Adrenal gland (tissue), 12 donors: ENCODE data around the gene BDKRB1. TPM values are rescaled to one million over a fixed set of nuclear protein-coding genes. Genes with fewer than 3 reads are reported as not detected.

Experiments used
- DNase-seq, 7 donors: peaks; one replicate each; pipeline ENCODE4 v3.0.0-alpha.2; 2019 to 2020
- H3K27ac ChIP-seq, 5 donors: fragments of 200-600 bp; sonication (generic) in 4 of 5; 1 replicate in 3 of 5; 2 replicates in 2 of 5; pipeline versions ENCODE4 v1.5.1 to v1.8.0; 2016 to 2020; ENCODE audit warnings: mild to moderate bottlenecking in 1 of 5
- H3K27me3 ChIP-seq: fragments of 200-600 bp; 2 replicates; pipeline ENCODE4 v1.8.0; 2021
- H3K36me3 ChIP-seq, 2 donors: fragments of 200-600 bp; replicated peaks in 1 of 2; 1 replicate in 1 of 2; 2 replicates in 1 of 2; pipeline versions ENCODE4 v1.5.1 to v1.8.0; 2018 to 2022
- H3K4me1 ChIP-seq, 2 donors: fragments of 200-600 bp; replicated peaks in 1 of 2; 1 replicate in 1 of 2; 2 replicates in 1 of 2; pipeline versions ENCODE4 v1.5.1 to v1.8.0; 2018 to 2021
- H3K4me3 ChIP-seq, 4 donors: fragments of 200-600 bp; sonication (generic) in 3 of 4; one replicate each; pipeline ENCODE4 v1.5.1; 2016 to 2018
- H3K9me3 ChIP-seq, 3 donors: fragments of 200-600 bp; sonication (generic) in 1 of 3; replicated peaks in 1 of 3; 1 replicate in 2 of 3; 2 replicates in 1 of 3; pipeline versions ENCODE4 v1.5.1 to v1.8.0; 2016 to 2021
- POLR2A ChIP-seq, 2 donors: fragments of 450-650 bp; IDR thresholded peaks; one replicate each; pipeline ENCODE4 v1.6.1; 2017; ENCODE audit warnings: antibody characterized with exemption in 2 of 2, mild to moderate bottlenecking in 2 of 2, moderate library complexity in 1 of 2
- WGBS, 4 donors: extraction: QIAGEN DNeasy Blood & Tissue Kit in 2 of 4; methylation state at CpG; one replicate each; pipeline versions ENCODE4 v1.1.5 to v1.1.7; 2013 to 2017; 5-methylcytosine and 5-hydroxymethylcytosine counted together
- intact Hi-C, 2 donors: fragments of 100-400 bp; cut with DNase I; formaldehyde crosslinking; loops; one replicate each; pipeline versions ENCODE4 v1.14.1 to v1.15.0; 2022 to 2023
- polyA plus RNA-seq, 3 donors: library from polyadenylated mRNA; stranded (reverse); fragments of 200-250 nt in 2 of 3; fragments of 350-450 nt in 1 of 3; fragmentation: Illumina TruSeq in 1 of 3; extraction: RNeasy Lipid Tissue Mini Kit (QIAGEN cat#74804) in 1 of 3; gene quantifications; one replicate each; pipeline ENCODE4 v1.2.3, GENCODE V29; 2013 to 2014
- total RNA-seq, 9 donors: library from RNA; depleted of rRNA in 4 of 9; stranded (reverse); fragments of >200 nt in 4 of 9; fragments of 120-200 nt in 1 of 9; fragmentation: NEBNext Ultra II Directional in 1 of 9; extraction: Animal tissue kit (Norgen Biotek cat#: 25700) in 1 of 9; gene quantifications; one replicate each; pipeline versions ENCODE4 v1.1.0 to v1.2.4, GENCODE V29; 2013 to 2023
- TF ChIP-seq, protein P1 (sequence below), 6 experiments: fragments of 450-650 bp in 4 of 6; fragments of 200-600 bp in 2 of 6; sonication (generic) in 1 of 6; IDR thresholded peaks; 1 replicate in 5 of 6; 2 replicates in 1 of 6; pipeline versions ENCODE4 v1.5.1 to v1.8.0; 2016 to 2021; ENCODE audit warnings: antibody characterized with exemption in 6 of 6, mild to moderate bottlenecking in 2 of 6, moderate library complexity in 1 of 6
- donor health status: healthy with polysubstance abuse.
- donor health status: Bipolar disorder and iron deficiency.
- donor health status: DM: yes; HTN: yes; CAD: no.
- donor health status: DM: no; HTN: no; CAD: no.
- donor health status: DM: no; HTN: no; CAD: no.
- donor health status: DM: yes; HTN: yes; CAD: no.

BDKRB1 gene
- total and polyA plus RNA-seq, 12 donors = 0.25 to 0.98 (median 0.88) TPM; not detected in 9

DNA sequence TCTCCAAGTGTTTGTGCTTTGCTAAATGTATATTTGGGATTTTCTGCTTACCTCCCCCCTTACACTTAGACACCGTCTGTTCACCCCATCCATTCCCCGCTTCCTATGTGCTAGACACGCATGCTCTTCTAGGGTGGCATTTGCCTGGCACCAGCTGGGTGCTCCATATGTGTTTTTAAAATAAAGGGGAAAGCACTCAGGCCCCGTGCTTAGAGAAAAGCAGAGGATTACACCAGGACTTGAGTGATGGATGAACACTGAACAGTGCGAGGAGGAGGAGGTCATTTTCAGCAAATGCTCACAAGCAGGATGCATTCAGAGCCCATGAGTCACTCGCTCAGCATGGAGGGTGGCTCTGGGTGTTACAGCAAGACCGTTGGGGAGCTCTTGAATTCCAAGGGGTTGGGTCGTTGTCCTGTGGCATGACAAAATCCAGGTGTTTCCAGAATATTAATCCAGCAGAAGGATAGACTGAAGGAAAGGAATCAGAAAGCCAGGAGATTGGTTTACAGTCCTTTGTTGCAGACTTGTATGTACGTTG is 2.9 kb upstream of the BDKRB1 start:
- H3K4me1 ChIP-seq = no peaks in the 10 kb centered on the region

DNA sequence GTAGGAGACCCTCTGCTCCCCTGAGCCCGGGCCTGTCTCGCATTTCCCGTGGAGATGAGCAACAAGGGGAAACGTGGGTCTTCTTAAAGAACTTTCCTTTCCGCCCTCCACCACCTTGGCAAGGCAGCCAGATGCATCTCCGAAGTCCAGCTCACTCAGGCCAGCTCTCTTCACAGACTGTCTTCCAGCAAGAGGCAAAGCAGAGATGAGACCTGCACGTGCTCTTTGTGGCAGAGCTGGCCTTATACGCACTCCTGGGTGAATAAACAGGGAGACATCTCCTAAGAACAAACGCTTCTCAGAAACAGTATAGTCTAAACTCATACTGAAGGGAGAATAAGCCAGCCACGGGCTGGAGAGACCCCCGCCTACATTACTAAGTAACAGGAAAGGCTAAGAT is 1.3 kb upstream of the BDKRB1 start:
- 75 to 84% (median 80%) methylated on average over 11 of the region's 11 CpGs for WGBS, 4 donors
- H3K27ac ChIP-seq = no peak overlapping the region
- no peak overlapping the region for H3K4me3 ChIP-seq
- no peaks in the 10 kb centered on the region for H3K9me3 ChIP-seq
- intact Hi-C loops = no loop called here
- H3K4me1 ChIP-seq = no peaks in the 10 kb centered on the region
- TF ChIP-seq, protein P1, sequence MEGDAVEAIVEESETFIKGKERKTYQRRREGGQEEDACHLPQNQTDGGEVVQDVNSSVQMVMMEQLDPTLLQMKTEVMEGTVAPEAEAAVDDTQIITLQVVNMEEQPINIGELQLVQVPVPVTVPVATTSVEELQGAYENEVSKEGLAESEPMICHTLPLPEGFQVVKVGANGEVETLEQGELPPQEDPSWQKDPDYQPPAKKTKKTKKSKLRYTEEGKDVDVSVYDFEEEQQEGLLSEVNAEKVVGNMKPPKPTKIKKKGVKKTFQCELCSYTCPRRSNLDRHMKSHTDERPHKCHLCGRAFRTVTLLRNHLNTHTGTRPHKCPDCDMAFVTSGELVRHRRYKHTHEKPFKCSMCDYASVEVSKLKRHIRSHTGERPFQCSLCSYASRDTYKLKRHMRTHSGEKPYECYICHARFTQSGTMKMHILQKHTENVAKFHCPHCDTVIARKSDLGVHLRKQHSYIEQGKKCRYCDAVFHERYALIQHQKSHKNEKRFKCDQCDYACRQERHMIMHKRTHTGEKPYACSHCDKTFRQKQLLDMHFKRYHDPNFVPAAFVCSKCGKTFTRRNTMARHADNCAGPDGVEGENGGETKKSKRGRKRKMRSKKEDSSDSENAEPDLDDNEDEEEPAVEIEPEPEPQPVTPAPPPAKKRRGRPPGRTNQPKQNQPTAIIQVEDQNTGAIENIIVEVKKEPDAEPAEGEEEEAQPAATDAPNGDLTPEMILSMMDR (IDR thresholded peaks at IDR 0.05) = no peak
- TF ChIP-seq POLR2A (IDR thresholded peaks at IDR 0.05) = no peak
- DNase-seq = no peak
- H3K27me3 ChIP-seq = peaks cover 2% of the 10 kb centered on the region
- no peaks in the 10 kb centered on the region for H3K36me3 ChIP-seq

More for the DNA sequence above, 2.9 kb upstream of the BDKRB1 start:
- Histone ChIP-seq H3K27ac (no peak overlapping the region), H3K4me3 (no peak overlapping the region), H3K27me3 (peaks cover 2% of the 10 kb centered on the region), H3K9me3 (no peaks in the 10 kb centered on the region), H3K36me3 (no peaks in the 10 kb centered on the region)
- TF ChIP-seq, protein P1 (IDR thresholded peaks at IDR 0.05) = no peak
- no peak for TF ChIP-seq POLR2A (IDR thresholded peaks at IDR 0.05)
- WGBS, 4 donors = 63 to 76% (median 68%) methylated on average over 9 of the region's 9 CpGs
- no peak for DNase-seq
- intact Hi-C loops = no loop called here

DNA sequence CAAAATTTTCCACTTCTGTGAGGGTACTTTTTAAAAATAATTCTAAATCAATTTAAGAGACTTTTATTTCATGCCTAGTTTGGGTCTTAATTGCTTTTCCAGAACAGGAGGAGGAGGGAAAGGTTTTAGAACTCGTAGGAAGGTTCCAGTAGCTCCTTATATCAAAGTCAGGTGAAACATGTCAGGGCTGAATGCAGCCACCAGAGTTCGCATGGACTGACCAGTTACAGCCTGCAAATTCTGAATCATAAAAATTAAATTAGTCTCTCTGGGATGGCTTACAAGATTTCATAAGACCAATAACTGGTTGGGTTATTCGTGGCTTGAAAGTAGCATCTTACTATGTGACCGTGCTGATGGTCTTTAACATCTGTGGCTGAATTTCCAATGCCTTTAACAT is 397 bp downstream of the BDKRB1 start:
- no peaks in the 10 kb centered on the region for H3K4me1 ChIP-seq
- H3K9me3 ChIP-seq = no peaks in the 10 kb centered on the region
- H3K36me3 ChIP-seq = no peaks in the 10 kb centered on the region
- no peak overlapping the region for H3K27ac ChIP-seq
- DNase-seq = no peak
- H3K27me3 ChIP-seq = no peaks in the 10 kb centered on the region
- TF ChIP-seq, protein P1 (IDR thresholded peaks at IDR 0.05) = no peak
- no peak for TF ChIP-seq POLR2A (IDR thresholded peaks at IDR 0.05)
- H3K4me3 ChIP-seq = no peak overlapping the region
- WGBS, 4 donors = 69 to 76% (median 72%) methylated on average over 4 of the region's 4 CpGs
- intact Hi-C loops = no loop called here

DNA sequence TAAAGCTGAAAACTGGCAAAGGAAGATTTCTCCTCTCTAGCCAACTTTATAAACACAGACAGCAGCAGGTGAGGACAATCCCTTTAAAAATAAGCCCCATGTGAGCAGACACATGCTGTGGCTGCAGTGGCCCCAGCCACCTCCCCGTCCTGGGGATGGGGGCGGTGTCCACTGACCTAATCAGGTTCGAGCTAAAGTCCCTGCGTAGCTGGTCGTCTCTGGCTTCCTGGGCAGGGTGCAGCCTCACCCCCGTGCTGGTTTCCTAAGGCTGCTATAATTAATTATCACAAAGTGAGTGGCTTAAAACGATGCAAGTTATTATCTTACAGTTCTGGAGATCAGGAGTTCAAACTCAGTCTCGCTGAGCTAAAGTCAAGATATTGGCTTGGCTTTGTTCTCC is 1.0 kb downstream of the BDKRB1 start:
- H3K27ac ChIP-seq = no peak overlapping the region
- intact Hi-C loops = no loop called here
- no peaks in the 10 kb centered on the region for H3K9me3 ChIP-seq
- H3K4me3 ChIP-seq = no peak overlapping the region
- WGBS, 4 donors = 56 to 66% (median 65%) methylated on average over 6 to 8 of the region's 8 CpGs
- H3K27me3 ChIP-seq = no peaks in the 10 kb centered on the region
- DNase-seq = no peak
- H3K4me1 ChIP-seq = no peaks in the 10 kb centered on the region
- no peaks in the 10 kb centered on the region for H3K36me3 ChIP-seq
- TF ChIP-seq, protein P1 (IDR thresholded peaks at IDR 0.05) = no peak
- TF ChIP-seq POLR2A (IDR thresholded peaks at IDR 0.05) = no peak
